Measurements from ENCODE around the gene RUNX2.

RUNX2 gene

DNA sequence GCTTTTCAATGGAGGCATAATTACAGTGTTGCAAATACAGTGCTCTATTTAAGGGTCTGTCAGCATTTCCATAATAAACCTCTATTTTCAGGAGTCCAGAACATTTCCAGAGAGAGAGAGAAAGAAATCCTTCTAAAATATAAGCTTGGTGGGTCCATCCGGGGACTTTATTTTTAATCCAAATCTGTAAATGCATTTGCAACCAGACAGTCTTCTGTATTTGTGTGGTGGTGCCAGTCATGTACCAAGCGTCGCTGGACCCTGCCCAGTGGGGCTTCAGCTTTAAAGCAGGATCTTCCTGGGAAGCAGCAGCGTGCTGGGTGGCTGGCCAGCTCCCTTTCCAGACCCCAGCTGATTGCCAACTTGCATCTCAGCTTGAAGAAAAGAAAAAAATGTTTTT, 306.1 kb downstream of the RUNX2 start:
- Histone ChIP-seq H3K9me3 (ENCODE audit: control insufficient read depth, insufficient read depth, low read depth, low read length) (no peaks in the 10 kb centered on the region), H3K27ac (ENCODE audit: extremely low read depth, low read depth, low read length) (no peak overlapping the region), H3K36me3 (ENCODE audit: control insufficient read depth in 2 of 2, insufficient read depth in 1 of 2, low read length in 2 of 2) (no peaks in the 10 kb centered on the region), H3K4me3 (ENCODE audit: low read depth, low read length) (no peak overlapping the region), H3K4me1 (ENCODE audit: control insufficient read depth, insufficient read depth, low read length) (no peaks in the 10 kb centered on the region)
- ChIA-PET CTCF (interaction anchor here (0.6 to 1.0 kb wide), 4 partner anchors 18 to 1004 kb away, joined by 3 to 5 read pairs (median 4); no protein-coding TSS in a partner anchor), POLR2A (no interaction called here)
- TF ChIP-seq, protein P1, sequence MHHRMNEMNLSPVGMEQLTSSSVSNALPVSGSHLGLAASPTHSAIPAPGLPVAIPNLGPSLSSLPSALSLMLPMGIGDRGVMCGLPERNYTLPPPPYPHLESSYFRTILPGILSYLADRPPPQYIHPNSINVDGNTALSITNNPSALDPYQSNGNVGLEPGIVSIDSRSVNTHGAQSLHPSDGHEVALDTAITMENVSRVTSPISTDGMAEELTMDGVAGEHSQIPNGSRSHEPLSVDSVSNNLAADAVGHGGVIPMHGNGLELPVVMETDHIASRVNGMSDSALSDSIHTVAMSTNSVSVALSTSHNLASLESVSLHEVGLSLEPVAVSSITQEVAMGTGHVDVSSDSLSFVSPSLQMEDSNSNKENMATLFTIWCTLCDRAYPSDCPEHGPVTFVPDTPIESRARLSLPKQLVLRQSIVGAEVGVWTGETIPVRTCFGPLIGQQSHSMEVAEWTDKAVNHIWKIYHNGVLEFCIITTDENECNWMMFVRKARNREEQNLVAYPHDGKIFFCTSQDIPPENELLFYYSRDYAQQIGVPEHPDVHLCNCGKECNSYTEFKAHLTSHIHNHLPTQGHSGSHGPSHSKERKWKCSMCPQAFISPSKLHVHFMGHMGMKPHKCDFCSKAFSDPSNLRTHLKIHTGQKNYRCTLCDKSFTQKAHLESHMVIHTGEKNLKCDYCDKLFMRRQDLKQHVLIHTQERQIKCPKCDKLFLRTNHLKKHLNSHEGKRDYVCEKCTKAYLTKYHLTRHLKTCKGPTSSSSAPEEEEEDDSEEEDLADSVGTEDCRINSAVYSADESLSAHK (tag by site-specific recombination; IDR thresholded peaks at IDR 0.05), result no peak
- no peak for TF ChIP-seq SP7 (tag by site-specific recombination; IDR thresholded peaks at IDR 0.05)
- TF ChIP-seq, protein P2, sequence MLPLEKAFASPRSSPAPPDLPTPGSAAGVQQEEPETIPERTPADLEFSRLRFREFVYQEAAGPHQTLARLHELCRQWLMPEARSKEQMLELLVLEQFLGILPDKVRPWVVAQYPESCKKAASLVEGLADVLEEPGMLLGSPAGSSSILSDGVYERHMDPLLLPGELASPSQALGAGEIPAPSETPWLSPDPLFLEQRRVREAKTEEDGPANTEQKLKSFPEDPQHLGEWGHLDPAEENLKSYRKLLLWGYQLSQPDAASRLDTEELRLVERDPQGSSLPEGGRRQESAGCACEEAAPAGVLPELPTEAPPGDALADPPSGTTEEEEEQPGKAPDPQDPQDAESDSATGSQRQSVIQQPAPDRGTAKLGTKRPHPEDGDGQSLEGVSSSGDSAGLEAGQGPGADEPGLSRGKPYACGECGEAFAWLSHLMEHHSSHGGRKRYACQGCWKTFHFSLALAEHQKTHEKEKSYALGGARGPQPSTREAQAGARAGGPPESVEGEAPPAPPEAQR (tag by site-specific recombination; IDR thresholded peaks at IDR 0.05), result no peak
- no peak for TF ChIP-seq ZNF830 (tag by site-specific recombination; IDR thresholded peaks at IDR 0.05; ENCODE audit: low read depth)
- TF ChIP-seq ZNF366 (tag by site-specific recombination; conservative IDR thresholded peaks at IDR 0.05), result no peak
- TF ChIP-seq ZNF37A (tag by site-specific recombination; IDR thresholded peaks at IDR 0.05), result no peak
- no peak for TF ChIP-seq SP2 (tag by site-specific recombination; IDR thresholded peaks at IDR 0.05)
- TF ChIP-seq ZNF404 (tag by site-specific recombination; IDR thresholded peaks at IDR 0.05), result no peak
- TF ChIP-seq SCRT1 (tag by site-specific recombination; IDR thresholded peaks at IDR 0.05; ENCODE audit: borderline replicate concordance), result no peak
- no peak for TF ChIP-seq ZNF707 (tag by site-specific recombination; IDR thresholded peaks at IDR 0.05)
- TF ChIP-seq, protein P3, sequence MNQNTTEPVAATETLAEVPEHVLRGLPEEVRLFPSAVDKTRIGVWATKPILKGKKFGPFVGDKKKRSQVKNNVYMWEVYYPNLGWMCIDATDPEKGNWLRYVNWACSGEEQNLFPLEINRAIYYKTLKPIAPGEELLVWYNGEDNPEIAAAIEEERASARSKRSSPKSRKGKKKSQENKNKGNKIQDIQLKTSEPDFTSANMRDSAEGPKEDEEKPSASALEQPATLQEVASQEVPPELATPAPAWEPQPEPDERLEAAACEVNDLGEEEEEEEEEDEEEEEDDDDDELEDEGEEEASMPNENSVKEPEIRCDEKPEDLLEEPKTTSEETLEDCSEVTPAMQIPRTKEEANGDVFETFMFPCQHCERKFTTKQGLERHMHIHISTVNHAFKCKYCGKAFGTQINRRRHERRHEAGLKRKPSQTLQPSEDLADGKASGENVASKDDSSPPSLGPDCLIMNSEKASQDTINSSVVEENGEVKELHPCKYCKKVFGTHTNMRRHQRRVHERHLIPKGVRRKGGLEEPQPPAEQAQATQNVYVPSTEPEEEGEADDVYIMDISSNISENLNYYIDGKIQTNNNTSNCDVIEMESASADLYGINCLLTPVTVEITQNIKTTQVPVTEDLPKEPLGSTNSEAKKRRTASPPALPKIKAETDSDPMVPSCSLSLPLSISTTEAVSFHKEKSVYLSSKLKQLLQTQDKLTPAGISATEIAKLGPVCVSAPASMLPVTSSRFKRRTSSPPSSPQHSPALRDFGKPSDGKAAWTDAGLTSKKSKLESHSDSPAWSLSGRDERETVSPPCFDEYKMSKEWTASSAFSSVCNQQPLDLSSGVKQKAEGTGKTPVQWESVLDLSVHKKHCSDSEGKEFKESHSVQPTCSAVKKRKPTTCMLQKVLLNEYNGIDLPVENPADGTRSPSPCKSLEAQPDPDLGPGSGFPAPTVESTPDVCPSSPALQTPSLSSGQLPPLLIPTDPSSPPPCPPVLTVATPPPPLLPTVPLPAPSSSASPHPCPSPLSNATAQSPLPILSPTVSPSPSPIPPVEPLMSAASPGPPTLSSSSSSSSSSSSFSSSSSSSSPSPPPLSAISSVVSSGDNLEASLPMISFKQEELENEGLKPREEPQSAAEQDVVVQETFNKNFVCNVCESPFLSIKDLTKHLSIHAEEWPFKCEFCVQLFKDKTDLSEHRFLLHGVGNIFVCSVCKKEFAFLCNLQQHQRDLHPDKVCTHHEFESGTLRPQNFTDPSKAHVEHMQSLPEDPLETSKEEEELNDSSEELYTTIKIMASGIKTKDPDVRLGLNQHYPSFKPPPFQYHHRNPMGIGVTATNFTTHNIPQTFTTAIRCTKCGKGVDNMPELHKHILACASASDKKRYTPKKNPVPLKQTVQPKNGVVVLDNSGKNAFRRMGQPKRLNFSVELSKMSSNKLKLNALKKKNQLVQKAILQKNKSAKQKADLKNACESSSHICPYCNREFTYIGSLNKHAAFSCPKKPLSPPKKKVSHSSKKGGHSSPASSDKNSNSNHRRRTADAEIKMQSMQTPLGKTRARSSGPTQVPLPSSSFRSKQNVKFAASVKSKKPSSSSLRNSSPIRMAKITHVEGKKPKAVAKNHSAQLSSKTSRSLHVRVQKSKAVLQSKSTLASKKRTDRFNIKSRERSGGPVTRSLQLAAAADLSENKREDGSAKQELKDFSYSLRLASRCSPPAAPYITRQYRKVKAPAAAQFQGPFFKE (tag by site-specific recombination; IDR thresholded peaks at IDR 0.05; ENCODE audit: borderline replicate concordance), result no peak
- TF ChIP-seq, protein P4, sequence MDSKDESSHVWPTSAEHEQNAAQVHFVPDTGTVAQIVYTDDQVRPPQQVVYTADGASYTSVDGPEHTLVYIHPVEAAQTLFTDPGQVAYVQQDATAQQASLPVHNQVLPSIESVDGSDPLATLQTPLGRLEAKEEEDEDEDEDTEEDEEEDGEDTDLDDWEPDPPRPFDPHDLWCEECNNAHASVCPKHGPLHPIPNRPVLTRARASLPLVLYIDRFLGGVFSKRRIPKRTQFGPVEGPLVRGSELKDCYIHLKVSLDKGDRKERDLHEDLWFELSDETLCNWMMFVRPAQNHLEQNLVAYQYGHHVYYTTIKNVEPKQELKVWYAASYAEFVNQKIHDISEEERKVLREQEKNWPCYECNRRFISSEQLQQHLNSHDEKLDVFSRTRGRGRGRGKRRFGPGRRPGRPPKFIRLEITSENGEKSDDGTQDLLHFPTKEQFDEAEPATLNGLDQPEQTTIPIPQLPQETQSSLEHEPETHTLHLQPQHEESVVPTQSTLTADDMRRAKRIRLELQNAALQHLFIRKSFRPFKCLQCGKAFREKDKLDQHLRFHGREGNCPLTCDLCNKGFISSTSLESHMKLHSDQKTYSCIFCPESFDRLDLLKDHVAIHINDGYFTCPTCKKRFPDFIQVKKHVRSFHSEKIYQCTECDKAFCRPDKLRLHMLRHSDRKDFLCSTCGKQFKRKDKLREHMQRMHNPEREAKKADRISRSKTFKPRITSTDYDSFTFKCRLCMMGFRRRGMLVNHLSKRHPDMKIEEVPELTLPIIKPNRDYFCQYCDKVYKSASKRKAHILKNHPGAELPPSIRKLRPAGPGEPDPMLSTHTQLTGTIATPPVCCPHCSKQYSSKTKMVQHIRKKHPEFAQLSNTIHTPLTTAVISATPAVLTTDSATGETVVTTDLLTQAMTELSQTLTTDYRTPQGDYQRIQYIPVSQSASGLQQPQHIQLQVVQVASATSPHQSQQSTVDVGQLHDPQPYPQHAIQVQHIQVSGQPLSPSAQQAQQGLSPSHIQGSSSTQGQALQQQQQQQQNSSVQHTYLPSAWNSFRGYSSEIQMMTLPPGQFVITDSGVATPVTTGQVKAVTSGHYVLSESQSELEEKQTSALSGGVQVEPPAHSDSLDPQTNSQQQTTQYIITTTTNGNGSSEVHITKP (tag by site-specific recombination; IDR thresholded peaks at IDR 0.05), result no peak
- no peak for TF ChIP-seq ZNF518A (tag by site-specific recombination; conservative IDR thresholded peaks at IDR 0.05; ENCODE audit: low read depth)
- TF ChIP-seq, protein P5, sequence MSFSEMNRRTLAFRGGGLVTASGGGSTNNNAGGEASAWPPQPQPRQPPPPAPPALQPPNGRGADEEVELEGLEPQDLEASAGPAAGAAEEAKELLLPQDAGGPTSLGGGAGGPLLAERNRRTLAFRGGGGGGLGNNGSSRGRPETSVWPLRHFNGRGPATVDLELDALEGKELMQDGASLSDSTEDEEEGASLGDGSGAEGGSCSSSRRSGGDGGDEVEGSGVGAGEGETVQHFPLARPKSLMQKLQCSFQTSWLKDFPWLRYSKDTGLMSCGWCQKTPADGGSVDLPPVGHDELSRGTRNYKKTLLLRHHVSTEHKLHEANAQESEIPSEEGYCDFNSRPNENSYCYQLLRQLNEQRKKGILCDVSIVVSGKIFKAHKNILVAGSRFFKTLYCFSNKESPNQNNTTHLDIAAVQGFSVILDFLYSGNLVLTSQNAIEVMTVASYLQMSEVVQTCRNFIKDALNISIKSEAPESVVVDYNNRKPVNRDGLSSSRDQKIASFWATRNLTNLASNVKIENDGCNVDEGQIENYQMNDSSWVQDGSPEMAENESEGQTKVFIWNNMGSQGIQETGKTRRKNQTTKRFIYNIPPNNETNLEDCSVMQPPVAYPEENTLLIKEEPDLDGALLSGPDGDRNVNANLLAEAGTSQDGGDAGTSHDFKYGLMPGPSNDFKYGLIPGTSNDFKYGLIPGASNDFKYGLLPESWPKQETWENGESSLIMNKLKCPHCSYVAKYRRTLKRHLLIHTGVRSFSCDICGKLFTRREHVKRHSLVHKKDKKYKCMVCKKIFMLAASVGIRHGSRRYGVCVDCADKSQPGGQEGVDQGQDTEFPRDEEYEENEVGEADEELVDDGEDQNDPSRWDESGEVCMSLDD (tag by site-specific recombination; IDR thresholded peaks at IDR 0.05), result no peak
- no peak for TF ChIP-seq MYNN (tag by site-specific recombination; IDR thresholded peaks at IDR 0.05; ENCODE audit: borderline replicate concordance)
